KMS-11 (cell line): ENCODE results near the gene DENND4A.
"Not testable (repeated sequence)": the region's sequence is repeated elsewhere in the genome, so short reads cannot be mapped to it uniquely, and the experiment has no call there.

Experiments used
- H2AFZ ChIP-seq: fragments of 200-600 bp; sonication (generic); 2 replicates; pipeline ENCODE4 v1.6.1; 2016; ENCODE audit warnings: antibody characterized with exemption, mixed run types, low read depth
- H3K27ac ChIP-seq: fragments of 200-600 bp; sonication (generic); 2 replicates; pipeline ENCODE4 v1.6.1; 2016; ENCODE audit warnings: mild to moderate bottlenecking, mixed run types
- H3K27me3 ChIP-seq: fragments of 200-600 bp; sonication (generic); 2 replicates; pipeline ENCODE4 v1.6.1; 2017; ENCODE audit warnings: mild to moderate bottlenecking, low read depth, mixed run types, moderate library complexity; ENCODE audit not compliant: insufficient read depth
- H3K36me3 ChIP-seq: fragments of 200-600 bp; sonication (generic); 2 replicates; pipeline ENCODE4 v1.6.1; 2017; ENCODE audit warnings: mild to moderate bottlenecking, mixed run types; ENCODE audit not compliant: insufficient read depth
- H3K4me1 ChIP-seq: fragments of 200-600 bp; sonication (generic); 2 replicates; pipeline ENCODE4 v1.6.1; 2016; ENCODE audit warnings: mild to moderate bottlenecking, low read depth, mixed run types; ENCODE audit not compliant: poor library complexity, severe bottlenecking
- H3K4me2 ChIP-seq: fragments of 200-600 bp; sonication (generic); 2 replicates; pipeline ENCODE4 v1.7.0; 2016; ENCODE audit warnings: mild to moderate bottlenecking, mixed run types
- H3K4me3 ChIP-seq: fragments of 200-600 bp; sonication (generic); IDR thresholded peaks from 2 replicates; pipeline ENCODE4 v1.6.1; 2017; ENCODE audit warnings: low read depth, low read length, mixed read lengths; ENCODE audit not compliant: insufficient read depth
- H3K79me2 ChIP-seq: fragments of 200-600 bp; sonication (generic); 2 replicates; pipeline ENCODE4 v1.6.1; 2016; ENCODE audit warnings: low read depth, mixed run types; ENCODE audit not compliant: insufficient read depth
- H3K9ac ChIP-seq: fragments of 200-600 bp; sonication (generic); 2 replicates; pipeline ENCODE4 v1.6.1; 2016; ENCODE audit warnings: mild to moderate bottlenecking, mixed run types
- H4K20me1 ChIP-seq: fragments of 200-600 bp; sonication (generic); 2 replicates; pipeline ENCODE4 v1.6.1; 2016; ENCODE audit warnings: mild to moderate bottlenecking, mixed run types; ENCODE audit not compliant: insufficient read depth
- CTCF ChIP-seq: fragments of 200-600 bp; sonication (generic); conservative IDR thresholded peaks from 2 replicates; pipeline ENCODE4 v1.6.1; 2017; ENCODE audit warnings: low read depth, mild to moderate bottlenecking, antibody characterized with exemption, low read length, moderate library complexity, mixed read lengths

Gene DENND4A

GRCh38 chr15:65787260-65787659 is 4.8 kb downstream of the DENND4A start:
- no peaks in the 10 kb centered on the region for H3K36me3 ChIP-seq
- H2AFZ ChIP-seq = no peak overlapping the region
- no peak overlapping the region; the same call in 1 of the 2 replicates for H3K4me2 ChIP-seq
- H3K27me3 ChIP-seq = no peaks in the 10 kb centered on the region
- no peak for TF ChIP-seq CTCF
- peaks cover 44% of the 10 kb centered on the region for H3K4me1 ChIP-seq
- H3K9ac ChIP-seq = no peak overlapping the region
- no peaks in the 10 kb centered on the region for H4K20me1 ChIP-seq
- H3K27ac ChIP-seq = peak overlapping the region; percentile 7; the same call in 1 of the 2 replicates
- H3K4me3 ChIP-seq = no peak overlapping the region
- H3K79me2 ChIP-seq = peaks cover 86% of the 10 kb centered on the region

GRCh38 chr15:65785151-65785550 is 6.9 kb downstream of the DENND4A start:
- no peak overlapping the region for H3K9ac ChIP-seq
- no peak for TF ChIP-seq CTCF
- H3K27me3 ChIP-seq = no peaks in the 10 kb centered on the region
- H3K36me3 ChIP-seq = no peaks in the 10 kb centered on the region
- H3K4me3 ChIP-seq = no peak overlapping the region
- H3K4me1 ChIP-seq = peaks cover 44% of the 10 kb centered on the region
- H3K4me2 ChIP-seq = no peak overlapping the region
- no peak overlapping the region for H3K27ac ChIP-seq
- no peak overlapping the region for H2AFZ ChIP-seq
- H4K20me1 ChIP-seq = no peaks in the 10 kb centered on the region
- H3K79me2 ChIP-seq = peaks cover 90% of the 10 kb centered on the region

- H3K36me3 ChIP-seq = no peaks in the 10 kb centered on the region
- no peak overlapping the region for H2AFZ ChIP-seq
- no peak for TF ChIP-seq CTCF
- no peak overlapping the region for H3K4me2 ChIP-seq
- H3K27ac ChIP-seq = no peak overlapping the region
- peaks cover 31% of the 10 kb centered on the region for H3K4me1 ChIP-seq
- H3K27me3 ChIP-seq = no peaks in the 10 kb centered on the region
- H4K20me1 ChIP-seq = no peaks in the 10 kb centered on the region
- peaks cover 90% of the 10 kb centered on the region for H3K79me2 ChIP-seq
- no peak overlapping the region for H3K9ac ChIP-seq
- H3K4me3 ChIP-seq = no peak overlapping the region
These were observed 8.2 kb downstream of the DENND4A start for GRCh38 chr15:65783872-65784271.

- no peak for TF ChIP-seq CTCF
- Histone ChIP-seq H3K79me2 (peaks cover 92% of the 10 kb centered on the region), H3K4me1 (peaks cover 15% of the 10 kb centered on the region), H3K36me3 (no peaks in the 10 kb centered on the region), H3K9ac (no peak overlapping the region), H4K20me1 (no peaks in the 10 kb centered on the region), H3K27ac (no peak overlapping the region), H3K27me3 (no peaks in the 10 kb centered on the region), H3K4me3 (no peak overlapping the region), H2AFZ (no peak overlapping the region), H3K4me2 (no peak overlapping the region)
These were observed 10.0 kb downstream of the DENND4A start for GRCh38 chr15:65782096-65782495.

GRCh38 chr15:65778701-65779100 is 13.4 kb downstream of the DENND4A start:
- not testable (repeated sequence) for H4K20me1 ChIP-seq, H3K27me3 ChIP-seq, H2AFZ ChIP-seq, H3K4me2 ChIP-seq, H3K27ac ChIP-seq, H3K4me1 ChIP-seq, H3K9ac ChIP-seq, H3K36me3 ChIP-seq, H3K4me3 ChIP-seq
- peaks cover 92% of the 10 kb centered on the region for H3K79me2 ChIP-seq
